ENCODE results near the gene NOC4L. TPM values are rescaled to one million over a fixed set of nuclear protein-coding genes. Genes with fewer than 3 reads are reported as not detected.

Gene NOC4L
- polyA plus RNA-seq, 1 of the 3 experiments (the other 2 are of a cell fraction) = 12.9 TPM

DNA sequence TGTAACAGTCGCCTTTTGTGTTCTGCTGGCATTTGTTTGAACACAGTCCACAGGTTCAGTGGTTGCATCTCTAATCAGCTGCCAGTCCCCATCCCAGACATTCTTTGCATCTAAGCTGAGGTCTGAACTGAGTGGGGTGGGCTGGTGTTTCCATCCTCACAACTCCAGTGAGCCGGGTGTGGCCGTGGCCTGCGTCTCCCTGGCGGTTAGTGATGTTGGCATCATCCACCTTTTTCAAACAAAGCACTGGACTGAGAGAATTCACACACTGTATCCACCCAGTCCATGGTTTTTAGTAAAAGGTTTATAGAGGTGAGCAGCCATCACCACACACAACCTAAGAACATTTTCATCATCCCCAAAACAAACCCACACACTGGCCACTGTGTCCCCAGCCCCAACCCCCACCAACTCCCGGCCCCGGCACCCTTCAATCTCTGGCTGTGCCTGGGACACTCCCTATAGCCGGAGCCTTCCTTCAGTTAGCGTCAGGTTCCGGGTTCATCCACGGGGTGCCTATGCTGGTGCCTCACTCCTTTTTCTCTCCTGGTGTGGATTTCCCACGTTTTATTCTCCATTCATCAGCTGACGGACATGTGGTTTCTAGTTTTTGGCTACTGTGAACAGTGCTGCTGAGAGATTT, 6.7 kb upstream of the NOC4L start:
- H3K4me2 ChIP-seq = no peak overlapping the region
- peaks cover 7 to 40% of the 10 kb centered on the region in 2 experiments for H3K36me3 ChIP-seq (replicated peaks in 1 of 2; ENCODE audit: control insufficient read depth in 1 of 2, insufficient read depth in 2 of 2, low read length in 1 of 2)
- WGBS (ENCODE audit: low lambda C conversion rate) = 86% methylated on average over 13 of the region's 13 CpGs
- no peaks in the 10 kb centered on the region for H3K9me2 ChIP-seq
- H3K9ac ChIP-seq = no peak overlapping the region
- no peak for DNase-seq
- H3K27me3 ChIP-seq (ENCODE audit: insufficient read depth) = no peaks in the 10 kb centered on the region
- no peak overlapping the region for H3K27ac ChIP-seq (ENCODE audit: low read depth in 2 of 2, low read length in 1 of 2)
- no peak for TF ChIP-seq FOXM1 (IDR thresholded peaks at IDR 0.05; ENCODE audit: low read depth)
- no peak for TF ChIP-seq IRF3 (IDR thresholded peaks at IDR 0.05; ENCODE audit: low read depth, low read length)
- no peak for TF ChIP-seq JUND (IDR thresholded peaks at IDR 0.05)
- no peak for TF ChIP-seq TCF12 (IDR thresholded peaks at IDR 0.05)
- TF ChIP-seq POLR2AphosphoS5 (IDR thresholded peaks at IDR 0.05; ENCODE audit: low read depth, low read length) = no peak
- TF ChIP-seq RFX5 (IDR thresholded peaks at IDR 0.05; ENCODE audit: low read length) = no peak
- TF ChIP-seq RCOR1 (IDR thresholded peaks at IDR 0.05; ENCODE audit: low read length) = no peak
- no peak for TF ChIP-seq SIN3A (IDR thresholded peaks at IDR 0.05; ENCODE audit: borderline replicate concordance, low read depth, low read length)
- TF ChIP-seq, protein P1, sequence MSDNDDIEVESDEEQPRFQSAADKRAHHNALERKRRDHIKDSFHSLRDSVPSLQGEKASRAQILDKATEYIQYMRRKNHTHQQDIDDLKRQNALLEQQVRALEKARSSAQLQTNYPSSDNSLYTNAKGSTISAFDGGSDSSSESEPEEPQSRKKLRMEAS (IDR thresholded peaks at IDR 0.05; ENCODE audit: low read depth) = no peak
- no peak for TF ChIP-seq FOSL2 (IDR thresholded peaks at IDR 0.05; ENCODE audit: borderline replicate concordance, low read depth)
- TF ChIP-seq, protein P2, sequence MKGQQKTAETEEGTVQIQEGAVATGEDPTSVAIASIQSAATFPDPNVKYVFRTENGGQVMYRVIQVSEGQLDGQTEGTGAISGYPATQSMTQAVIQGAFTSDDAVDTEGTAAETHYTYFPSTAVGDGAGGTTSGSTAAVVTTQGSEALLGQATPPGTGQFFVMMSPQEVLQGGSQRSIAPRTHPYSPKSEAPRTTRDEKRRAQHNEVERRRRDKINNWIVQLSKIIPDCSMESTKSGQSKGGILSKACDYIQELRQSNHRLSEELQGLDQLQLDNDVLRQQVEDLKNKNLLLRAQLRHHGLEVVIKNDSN (IDR thresholded peaks at IDR 0.05; ENCODE audit: borderline replicate concordance, low read depth) = no peak
- no peak for TF ChIP-seq MXI1 (IDR thresholded peaks at IDR 0.05; ENCODE audit: low read depth, low read length)
- no peak for TF ChIP-seq FOXJ3 (CRISPR knock-in tag; IDR thresholded peaks at IDR 0.05)
- TF ChIP-seq ZBTB33 (IDR thresholded peaks at IDR 0.05; ENCODE audit: borderline replicate concordance, low read depth) = no peak
- no peak for TF ChIP-seq NFIC (IDR thresholded peaks at IDR 0.05; ENCODE audit: borderline replicate concordance)
- TF ChIP-seq SMC3 (IDR thresholded peaks at IDR 0.05; ENCODE audit: low read depth, low read length) = no peak
- no peak for TF ChIP-seq RXRA (IDR thresholded peaks at IDR 0.05; ENCODE audit: borderline replicate concordance, low read depth)
- TF ChIP-seq GATA2 (CRISPR knock-in tag; IDR thresholded peaks at IDR 0.05) = no peak
- H2AFZ ChIP-seq (ENCODE audit: low read depth) = no peak overlapping the region
- no peaks in the 10 kb centered on the region for H4K20me1 ChIP-seq (ENCODE audit: insufficient read depth)
- ChIA-PET CTCF (interaction anchor here (0.6 to 1.0 kb wide), 3 partner anchors 14 to 81 kb away, joined by 3 read pairs; no protein-coding TSS in a partner anchor), POLR2A (no interaction called here)
- peaks cover 0 to 2% of the 10 kb centered on the region in 2 experiments; a peak in 1 of 4 replicates for H3K4me1 ChIP-seq (ENCODE audit: control insufficient read depth in 1 of 2, insufficient read depth in 2 of 2, low read depth in 1 of 2, low read length in 1 of 2)
- no peaks in the 10 kb centered on the region for H3K9me3 ChIP-seq
- peaks cover 7% of the 10 kb centered on the region; the same call in 1 of the 2 replicates for H3K79me2 ChIP-seq (ENCODE audit: insufficient read depth)
- H3F3A ChIP-seq (replicated peaks; ENCODE audit: insufficient read depth) = no peaks in the 10 kb centered on the region
- no peak overlapping the region for H3K4me3 ChIP-seq (ENCODE audit: low read depth in 2 of 2, low read length in 1 of 2)

All from SK-N-SH (cell line).